NCI-H2171 (cell line): ENCODE data around the gene STRN3.
"Not testable (repeated sequence)": the region's sequence is repeated elsewhere in the genome, so short reads cannot be mapped to it uniquely, and the experiment has no call there.

ENCODE experiments used
- DNase-seq: peaks from one replicate; lab custom pipeline; 2025; lab: John Stamatoyannopoulos, UW

Gene STRN3

GRCh38 chr14:30971586-30971985 is 54.6 kb downstream of the STRN3 start:
- no peak for DNase-seq

GRCh38 chr14:30969796-30970195 is 56.4 kb downstream of the STRN3 start:
- DNase-seq: not testable (repeated sequence)

- DNase-seq: not testable (repeated sequence)
Observed at GRCh38 chr14:30967364-30968098, 58.6 kb downstream of the STRN3 start.

GRCh38 chr14:30966415-30967363 is 59.5 kb downstream of the STRN3 start:
- no peak for DNase-seq

- DNase-seq: not testable (repeated sequence)
Observed at GRCh38 chr14:30965861-30966260, 60.3 kb downstream of the STRN3 start.

- DNase-seq: not testable (repeated sequence)
Observed at GRCh38 chr14:30962537-30962936, 63.6 kb downstream of the STRN3 start.

- no peak for DNase-seq
Observed at GRCh38 chr14:30961330-30961729, 64.8 kb downstream of the STRN3 start.

GRCh38 chr14:30960216-30960615 is 66.0 kb downstream of the STRN3 start:
- DNase-seq: no peak

GRCh38 chr14:30958555-30959407 is 67.4 kb downstream of the STRN3 start:
- no peak for DNase-seq

- no peak for DNase-seq
Observed at GRCh38 chr14:30957813-30958370, 68.3 kb downstream of the STRN3 start.

GRCh38 chr14:30949651-30950050 is 76.5 kb downstream of the STRN3 start:
- no peak for DNase-seq

GRCh38 chr14:30943694-30944093 is 82.5 kb downstream of the STRN3 start:
- DNase-seq: no peak

- DNase-seq: no peak
Observed at GRCh38 chr14:30940886-30941285, 85.3 kb downstream of the STRN3 start.

GRCh38 chr14:30938617-30939016 is 87.6 kb downstream of the STRN3 start:
- no peak for DNase-seq

- DNase-seq: no peak
Observed at GRCh38 chr14:30935445-30935844, 90.7 kb downstream of the STRN3 start.

GRCh38 chr14:30933937-30934336 is 92.2 kb downstream of the STRN3 start:
- not testable (repeated sequence) for DNase-seq

- no peak for DNase-seq
Observed at GRCh38 chr14:30928462-30928861, 97.7 kb downstream of the STRN3 start.

GRCh38 chr14:30925254-30925653 is 100.9 kb downstream of the STRN3 start:
- DNase-seq: no peak

GRCh38 chr14:30921788-30922187 is 104.4 kb downstream of the STRN3 start:
- no peak for DNase-seq

GRCh38 chr14:30921305-30921704 is 104.9 kb downstream of the STRN3 start:
- DNase-seq: no peak

- DNase-seq: no peak
Observed at GRCh38 chr14:30915596-30915995, 110.6 kb downstream of the STRN3 start.

- no peak for DNase-seq
Observed at GRCh38 chr14:30914812-30915211, 111.4 kb downstream of the STRN3 start.
